NCI-H1092 treated with DMSO at 0.1 percent for 48 hours (cell line): ENCODE measurements around the gene C1orf50.

Experiments
- DNase-seq: peaks from one replicate; lab custom pipeline; 2025; lab: John Stamatoyannopoulos, UW

The C1orf50 gene

DNA sequence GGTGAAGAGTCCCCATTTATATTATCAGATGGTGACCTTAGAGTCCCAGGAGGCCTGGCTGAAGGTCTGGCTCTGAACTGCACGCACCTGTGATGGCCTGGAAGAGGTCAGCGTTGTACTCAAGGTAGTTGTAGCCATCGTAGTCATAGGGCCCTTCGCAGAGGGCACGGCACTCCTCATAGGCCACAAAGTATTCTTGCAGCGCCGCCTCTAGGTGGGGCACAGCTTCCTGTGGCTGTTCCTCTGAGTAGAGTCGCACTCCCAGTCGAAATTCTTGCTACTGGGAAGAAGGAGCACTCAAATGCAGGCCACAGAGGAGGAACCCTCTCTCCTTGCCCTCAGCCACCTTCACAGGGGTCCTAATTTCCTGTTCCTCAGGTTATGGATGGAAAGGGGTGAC is 7.9 kb upstream of the C1orf50 start:
- no peak for DNase-seq

DNA sequence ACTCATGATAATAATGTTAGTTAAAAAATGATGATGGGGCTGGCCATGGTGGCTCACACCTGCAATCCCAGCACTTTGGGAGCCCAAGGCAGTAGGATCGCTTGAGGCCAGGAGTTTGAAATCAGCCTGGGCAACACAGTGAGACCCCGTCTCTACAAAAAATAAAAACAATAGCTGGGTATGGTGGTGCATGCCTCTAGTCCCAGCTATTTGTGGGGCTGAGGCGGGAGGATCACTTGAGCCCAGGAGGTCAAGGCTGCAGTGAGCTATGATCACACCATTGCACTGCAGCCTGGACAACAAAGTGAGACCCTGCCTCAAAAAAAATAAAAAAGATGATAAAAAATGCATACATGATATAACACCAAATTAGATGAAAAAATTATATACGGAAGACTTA is 5.5 kb upstream of the C1orf50 start:
- DNase-seq: no peak

DNA sequence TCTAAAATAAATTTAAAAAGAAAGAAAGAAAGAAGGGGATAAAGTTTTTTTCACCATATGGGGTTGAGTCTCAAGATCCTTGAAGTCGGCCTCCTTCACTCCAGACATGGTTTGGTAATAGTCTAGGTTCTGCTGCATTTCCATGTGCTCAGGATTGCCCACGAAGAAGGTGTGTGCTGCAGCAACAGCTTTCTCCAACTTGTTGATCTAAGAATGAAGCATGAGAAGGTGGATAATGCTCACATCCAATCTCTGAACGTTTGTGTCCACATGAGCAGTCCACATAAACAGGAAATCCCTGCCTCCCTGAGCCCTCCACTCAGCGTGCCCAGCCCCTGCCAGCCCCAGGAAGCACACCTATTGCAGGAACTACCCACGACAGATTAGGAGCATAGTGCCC is 4.8 kb upstream of the C1orf50 start:
- DNase-seq: no peak

DNA sequence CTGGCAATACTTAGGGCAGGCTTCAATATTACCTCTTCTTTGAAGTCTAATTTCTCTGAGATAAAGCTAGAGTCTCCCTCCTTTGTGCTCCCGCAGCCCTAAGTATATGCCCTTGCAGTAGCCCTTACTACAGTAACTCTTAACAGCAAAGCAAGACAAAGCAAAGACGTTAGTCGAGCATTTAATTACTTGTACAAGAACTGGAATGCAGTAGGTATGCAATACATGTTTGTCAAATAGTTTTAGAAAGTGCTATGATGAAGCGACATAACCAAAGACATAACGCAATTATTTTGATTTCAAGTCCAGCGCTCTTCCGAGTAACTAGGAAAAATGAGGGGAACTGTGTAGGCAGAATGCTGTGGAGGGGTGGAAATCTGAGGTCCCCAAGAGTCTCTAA is 1.8 kb upstream of the C1orf50 start:
- DNase-seq: no peak

DNA sequence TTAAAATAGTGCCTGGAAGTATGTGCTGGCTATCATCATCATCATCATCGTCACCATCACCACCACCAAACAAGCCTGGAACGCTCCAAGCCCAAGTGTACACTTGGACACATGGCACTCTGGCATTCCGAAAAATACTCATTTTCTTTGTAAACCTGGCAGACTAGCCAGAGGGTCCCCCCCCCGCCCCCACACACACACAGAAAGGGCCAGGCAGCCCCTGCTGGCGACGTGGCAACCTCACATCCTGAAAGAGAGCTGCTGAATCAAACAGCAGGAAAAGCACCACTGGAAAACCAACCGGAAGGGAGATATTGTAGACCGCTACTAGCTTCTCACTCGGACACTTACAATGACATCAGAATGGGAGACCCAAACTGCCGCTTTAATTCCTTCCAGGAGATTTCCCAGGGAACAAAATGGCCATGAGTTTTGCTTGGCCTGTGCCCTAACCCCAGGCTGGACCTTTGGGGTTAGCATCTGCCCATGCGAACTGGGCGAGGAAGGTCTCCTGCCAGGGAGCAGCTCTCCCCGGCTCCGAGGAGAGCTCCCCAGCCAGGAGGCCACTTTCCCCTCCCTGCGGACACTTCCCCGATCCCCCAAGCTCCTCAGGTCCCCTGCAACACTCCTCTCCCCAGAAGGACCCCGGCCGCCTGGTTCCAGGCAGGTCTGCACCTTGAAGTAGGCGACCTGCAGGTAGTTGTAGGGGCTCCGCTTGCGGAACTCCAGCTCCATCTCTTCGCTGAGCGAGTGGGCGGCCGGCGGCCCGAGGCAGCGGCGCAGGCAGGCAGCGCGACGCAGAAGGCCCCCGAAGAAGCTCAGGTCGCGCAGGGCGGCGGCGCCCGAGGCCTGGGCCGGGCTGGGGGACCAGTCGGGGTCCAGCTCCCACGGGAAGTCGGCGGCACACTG is 963 bp upstream of the C1orf50 start:
- peak; percentile 74 for DNase-seq

DNA sequence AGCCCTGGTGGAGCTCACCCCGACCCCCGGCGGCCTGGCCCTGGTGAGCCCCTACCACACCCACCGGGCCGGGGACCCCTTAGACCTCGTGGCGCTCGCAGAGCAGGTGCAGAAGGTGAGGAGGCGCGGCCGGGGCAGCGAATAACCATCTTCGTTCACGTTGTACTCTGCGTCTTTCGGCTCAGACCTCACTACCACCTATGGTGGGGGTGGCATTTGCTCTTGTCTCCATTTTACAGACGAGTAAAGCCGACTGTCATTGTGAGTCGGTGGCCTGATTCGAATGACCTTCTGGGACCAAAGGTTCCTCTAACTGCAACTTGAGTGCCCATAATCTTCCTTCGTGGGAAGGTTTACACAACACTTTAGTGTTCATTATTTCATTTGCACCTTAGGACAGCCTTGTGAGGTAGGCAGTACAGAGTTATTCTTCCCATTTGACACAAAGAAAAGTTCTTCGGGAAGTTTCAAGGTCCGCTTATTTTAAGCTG is 506 bp downstream of the C1orf50 start:
- DNase-seq: no peak

DNA sequence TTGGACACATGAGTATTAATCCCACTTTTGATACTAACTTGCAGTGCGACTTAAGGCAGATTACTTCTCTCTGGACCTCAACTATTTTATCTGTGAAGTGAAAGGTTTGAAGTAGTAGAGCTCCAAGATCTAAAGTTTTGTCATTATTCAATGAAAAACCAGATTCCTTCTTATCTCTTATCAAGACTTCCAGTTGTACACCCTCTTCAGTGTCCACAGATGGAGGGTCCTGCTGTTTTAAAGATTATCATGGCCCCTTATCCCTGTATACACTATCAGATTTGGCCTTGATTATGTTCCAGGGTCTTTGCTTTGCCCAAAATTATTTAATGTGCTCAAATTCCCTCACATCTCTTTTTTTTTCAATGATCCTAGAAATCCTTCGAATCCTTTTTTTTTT is 1.1 kb downstream of the C1orf50 start:
- DNase-seq: no peak

DNA sequence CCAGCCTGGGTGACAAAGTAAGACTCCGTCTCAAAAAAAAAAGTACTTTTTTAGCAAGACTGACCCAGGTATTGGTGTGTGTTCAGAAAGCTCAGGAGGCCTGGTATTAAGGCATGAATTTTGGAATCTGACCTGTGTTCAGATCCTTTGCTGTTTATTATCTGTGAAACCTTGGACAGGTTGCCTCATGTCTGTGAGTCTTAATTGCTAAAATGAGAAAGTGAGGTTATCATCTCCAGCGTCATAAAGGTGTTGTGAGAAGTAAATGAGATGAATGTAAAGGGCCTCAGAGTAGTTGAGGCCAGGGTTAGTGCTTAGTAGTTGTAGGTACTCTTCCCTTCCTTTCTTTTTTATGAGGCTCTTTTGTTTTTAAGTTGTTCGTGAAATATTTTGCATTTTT is 2.8 kb downstream of the C1orf50 start:
- no peak for DNase-seq

DNA sequence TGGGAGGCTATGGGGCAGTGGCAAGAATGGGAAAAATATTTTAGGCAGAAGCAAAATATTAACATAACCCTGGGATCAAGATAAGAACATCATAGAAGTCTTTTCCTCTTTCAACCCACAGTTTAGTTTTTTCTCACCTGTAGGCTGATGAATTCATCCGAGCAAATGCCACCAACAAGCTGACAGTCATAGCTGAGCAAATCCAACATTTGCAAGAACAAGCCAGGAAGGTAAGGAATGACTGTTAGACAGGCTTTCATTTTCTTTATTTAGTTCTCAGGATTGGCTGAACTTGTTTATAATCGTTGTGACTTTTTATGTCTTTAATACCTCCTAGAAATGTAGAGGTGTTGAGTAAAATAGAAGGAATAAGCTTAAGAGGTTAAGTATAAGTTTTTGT is 6.4 kb downstream of the C1orf50 start:
- no peak for DNase-seq

DNA sequence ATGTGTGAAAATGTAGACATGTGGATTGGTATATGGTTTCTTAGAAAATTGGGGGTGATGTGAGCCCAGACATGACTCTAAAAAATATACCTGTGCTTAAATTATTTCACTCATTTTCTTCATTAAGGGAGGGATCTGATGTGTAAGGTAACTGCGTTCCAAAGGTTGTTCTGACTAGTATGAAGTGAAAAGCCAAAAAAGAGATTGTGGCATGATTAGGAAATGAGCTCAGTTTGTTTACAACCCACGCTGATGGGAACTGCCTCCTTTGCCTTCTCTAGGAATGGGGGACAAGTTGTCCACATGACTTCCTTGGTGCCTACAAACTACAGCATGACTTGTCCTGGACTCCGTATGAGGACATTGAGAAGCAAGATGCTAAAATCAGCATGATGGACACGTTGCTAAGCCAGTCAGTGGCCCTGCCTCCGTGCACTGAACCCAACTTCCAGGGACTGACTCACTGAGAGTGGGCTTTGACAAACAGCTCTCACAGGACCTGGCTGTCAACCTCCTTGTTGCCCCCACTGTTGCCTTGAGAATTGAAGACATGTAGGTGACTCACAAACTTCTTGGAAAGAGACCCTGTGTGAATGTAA is 8.0 kb downstream of the C1orf50 start:
- no peak for DNase-seq

DNA sequence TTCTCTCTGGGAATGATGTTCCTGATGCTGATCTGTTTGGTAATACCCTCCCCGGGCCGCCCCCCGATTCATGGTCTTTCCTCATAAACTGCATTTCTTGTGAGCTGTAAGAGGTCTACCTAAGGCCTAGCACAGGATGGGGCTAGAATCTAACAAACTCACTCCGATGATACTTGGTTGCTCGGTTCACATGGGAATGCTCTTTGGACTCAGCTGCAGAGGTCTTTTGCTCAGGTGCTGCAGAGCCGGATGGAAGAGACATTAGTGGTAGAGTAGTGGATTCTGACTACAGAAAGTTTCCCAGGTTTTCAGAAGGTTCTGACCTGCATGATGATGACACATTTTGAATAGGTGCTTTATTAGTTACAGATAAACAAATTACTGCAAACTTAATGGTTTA is 9.5 kb downstream of the C1orf50 start:
- no peak for DNase-seq

DNA sequence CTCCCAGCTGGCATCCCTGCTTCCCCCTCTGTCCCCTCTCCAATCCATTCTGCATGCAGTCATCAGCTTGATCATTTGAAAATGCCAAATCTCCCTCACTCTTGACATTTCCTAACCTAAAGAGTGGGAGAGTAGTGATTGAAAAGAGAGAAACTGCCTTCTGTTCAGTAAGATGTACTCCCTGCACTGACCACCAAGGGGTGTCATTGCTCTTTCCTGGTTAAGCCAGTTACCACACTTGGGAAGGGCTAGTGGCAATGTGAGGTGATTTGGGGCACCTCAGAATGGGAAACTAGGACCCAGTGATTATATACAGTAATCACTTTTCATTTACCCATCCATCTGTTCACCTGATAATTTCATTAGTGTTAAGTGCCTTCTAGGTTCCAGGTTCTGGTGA is 10.8 kb downstream of the C1orf50 start:
- DNase-seq: peak; percentile 11

DNA sequence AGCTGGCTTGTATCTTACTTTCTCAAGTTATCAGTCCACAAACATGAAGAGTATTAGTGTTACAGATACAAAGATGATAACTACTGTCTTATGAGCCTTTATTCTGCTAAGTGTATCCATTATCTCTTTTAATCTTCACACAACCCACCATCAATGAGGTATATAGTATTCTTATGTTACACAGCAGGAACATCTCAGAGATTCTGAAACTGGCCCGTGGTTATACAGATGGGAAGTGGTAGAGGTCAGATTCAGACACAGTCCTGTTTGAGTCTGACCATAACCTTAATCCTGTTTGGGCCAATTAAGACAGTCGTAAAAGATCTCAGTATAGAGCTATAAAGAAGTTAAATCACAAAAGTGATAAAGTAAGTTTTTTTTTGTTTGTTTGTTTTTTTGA is 12.7 kb downstream of the C1orf50 start:
- no peak for DNase-seq

DNA sequence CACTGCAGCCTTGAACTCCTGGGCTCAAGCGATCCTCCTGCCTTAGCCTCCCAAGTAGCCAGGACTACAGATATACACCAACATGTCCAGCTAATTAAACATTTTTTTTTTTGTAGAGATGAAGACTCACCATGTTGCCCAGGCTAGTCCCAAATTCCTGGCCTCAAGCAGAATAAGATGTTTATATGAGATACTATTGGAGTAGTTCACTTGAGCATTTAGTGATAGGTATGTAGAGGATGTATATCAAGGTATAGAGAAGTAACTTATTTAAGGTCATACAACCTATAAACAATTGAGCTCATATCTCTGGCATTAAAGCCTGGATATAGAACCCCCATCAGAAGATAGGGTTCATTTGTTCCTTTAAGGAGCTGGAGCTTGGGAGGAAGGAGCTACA is 13.1 kb downstream of the C1orf50 start:
- no peak for DNase-seq

DNA sequence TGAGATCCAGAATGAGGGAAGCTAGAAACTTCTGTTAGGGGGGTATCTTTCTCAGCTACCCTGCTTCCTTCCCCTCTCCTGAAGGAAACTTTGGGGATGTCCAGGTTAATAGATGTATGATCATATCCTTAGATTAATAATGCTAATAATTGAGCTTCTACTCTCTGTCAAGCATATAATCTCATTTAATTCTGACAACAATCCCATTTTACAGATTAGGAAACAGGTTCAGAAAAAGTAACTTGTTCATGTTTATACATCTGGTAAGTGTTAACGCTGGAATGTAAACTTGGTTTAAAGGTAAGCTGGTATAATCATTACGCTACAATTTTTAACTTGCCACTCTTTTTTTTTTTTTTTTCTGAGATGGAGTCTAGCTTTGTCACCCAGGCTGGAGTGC is 16.0 kb downstream of the C1orf50 start:
- no peak for DNase-seq

DNA sequence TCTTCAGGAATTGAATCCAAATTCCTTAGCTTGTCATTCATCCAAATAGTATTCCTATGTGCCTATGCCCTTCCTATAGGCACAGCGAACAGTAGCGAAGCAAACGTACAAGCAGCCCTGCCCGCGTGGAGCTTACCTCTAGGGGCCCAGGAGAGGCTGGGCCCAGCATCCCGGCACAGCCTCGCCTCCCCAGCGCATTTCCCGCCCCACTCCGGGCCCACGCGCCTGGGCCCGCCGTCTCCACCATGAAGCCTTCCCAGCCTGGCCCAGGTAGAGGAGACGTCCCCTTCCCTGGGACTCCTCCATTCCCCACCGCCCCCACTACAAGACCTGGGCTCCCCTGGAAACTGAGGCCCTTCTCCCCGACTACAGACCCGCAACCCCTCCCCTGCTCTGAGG is 17.5 kb downstream of the C1orf50 start:
- no peak for DNase-seq

DNA sequence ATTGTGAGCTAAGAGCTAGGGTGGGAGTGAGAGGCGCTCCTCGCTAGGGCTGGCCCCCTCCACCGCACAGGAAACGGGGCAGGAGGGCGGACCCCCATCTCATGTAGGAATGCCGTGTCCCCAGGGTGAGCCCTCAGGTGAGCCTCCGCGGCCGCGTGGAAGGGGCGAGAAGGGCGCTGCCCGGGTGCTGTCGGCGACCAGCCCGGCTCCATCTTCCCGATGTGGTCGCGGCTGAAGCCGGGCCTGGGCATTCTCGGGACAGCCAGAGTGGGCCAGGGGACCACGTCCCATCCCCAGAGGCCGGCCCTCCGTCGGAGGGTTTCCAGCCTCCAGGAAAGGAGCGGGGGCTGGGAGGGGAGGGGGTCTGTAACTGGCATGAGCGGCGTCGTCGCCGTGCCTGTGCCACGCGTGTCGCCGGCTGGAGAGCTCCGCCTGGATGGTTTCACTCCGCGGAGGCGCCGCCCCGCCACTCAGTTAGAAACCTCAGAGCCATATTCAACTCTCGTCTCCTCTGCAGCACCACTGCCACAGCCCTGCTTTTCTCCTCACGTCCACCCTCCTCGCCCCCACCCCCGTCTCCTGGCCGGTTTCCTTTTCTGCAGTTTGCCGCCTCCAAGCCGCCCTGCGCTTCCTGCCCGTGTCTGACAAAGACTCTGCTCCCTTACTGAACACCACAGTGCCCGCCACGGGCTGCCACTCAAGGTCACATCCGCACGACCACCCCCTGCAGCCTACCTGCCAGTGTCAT is 18.1 kb downstream of the C1orf50 start, which contains the start of gene TMEM269:
Gene TMEM269 (plus strand): TSS at position 46 of the 748 bp plus-strand sequence. CDS start 4,903 bp downstream, outside the sequence.
- DNase-seq: no peak

DNA sequence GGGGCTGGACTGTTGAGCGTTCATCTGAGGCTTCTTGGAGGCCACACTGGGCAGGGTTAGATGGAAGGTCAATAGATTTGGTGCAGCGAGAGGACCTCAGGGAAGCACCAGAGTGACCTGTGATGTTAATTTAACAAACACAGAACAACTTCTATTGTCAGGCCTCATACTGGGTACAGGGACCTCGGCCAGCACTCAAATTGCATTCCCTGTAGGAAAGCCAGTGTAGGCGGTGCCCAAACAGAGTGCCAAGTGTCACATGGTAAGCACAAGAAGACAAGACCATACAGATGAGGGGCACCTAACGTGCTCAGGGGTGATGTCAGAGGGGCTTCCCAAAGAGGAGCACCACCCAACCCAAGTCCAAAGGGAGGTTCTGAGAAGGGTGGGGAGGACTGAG is 19.0 kb downstream of the C1orf50 start:
- no peak for DNase-seq

DNA sequence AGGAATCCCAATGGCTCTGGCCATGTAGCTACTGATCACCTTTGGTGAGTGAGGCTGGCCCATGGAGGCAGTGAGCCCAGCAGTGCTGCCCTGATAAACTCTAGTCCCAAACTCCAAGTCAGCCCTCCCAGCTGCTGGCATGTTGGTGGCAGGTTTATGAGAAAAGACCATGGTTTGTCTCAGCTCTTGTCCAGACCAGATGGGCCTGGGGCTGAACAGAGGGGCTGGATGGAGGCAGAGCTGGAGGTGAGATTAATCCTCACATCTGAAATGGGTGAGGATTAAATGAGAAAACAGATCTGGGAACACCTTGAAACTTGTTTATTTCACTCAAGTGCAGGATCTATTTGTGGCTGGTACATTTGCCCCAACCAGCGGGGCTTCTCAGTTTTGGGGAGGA is 21.0 kb downstream of the C1orf50 start:
- DNase-seq: no peak

DNA sequence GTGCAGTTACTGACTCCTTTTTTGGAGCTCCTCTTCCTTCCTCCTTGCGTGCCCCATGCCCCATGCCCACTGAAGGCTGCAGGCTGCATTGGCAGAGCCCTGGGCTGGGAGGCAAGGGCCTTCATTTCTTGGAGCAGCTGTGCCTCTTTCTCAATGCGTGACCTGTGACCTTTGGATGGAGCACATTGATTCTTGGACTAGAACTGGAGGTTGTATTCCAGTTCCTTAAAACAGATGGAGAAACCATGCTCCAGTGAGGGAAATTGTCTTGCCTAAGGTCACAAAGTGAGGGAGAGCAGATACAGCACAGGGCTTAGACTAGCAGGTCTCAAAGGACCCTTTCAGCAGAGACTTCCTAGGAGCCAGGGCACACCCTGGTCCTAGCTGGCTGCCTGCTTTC is 26.8 kb downstream of the C1orf50 start:
- DNase-seq: no peak

DNA sequence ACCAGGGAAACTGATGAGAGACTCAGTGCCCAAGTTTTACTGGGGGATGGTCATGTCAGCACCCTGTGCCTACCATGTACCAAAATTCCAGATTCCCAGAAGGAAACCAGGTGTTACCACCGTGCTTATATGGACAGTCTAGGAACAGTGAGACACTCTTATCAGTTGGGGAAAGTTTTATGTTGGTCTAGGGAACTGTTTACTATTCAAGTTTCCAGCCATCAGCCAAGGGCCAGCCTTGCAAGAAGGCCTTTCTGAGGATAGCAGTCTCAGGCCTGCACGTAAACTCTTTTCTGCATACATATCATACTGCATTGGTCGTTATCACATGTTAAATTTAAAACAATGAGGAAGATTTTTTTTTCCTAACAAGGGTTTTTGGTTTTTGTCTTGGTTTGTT is 30.4 kb downstream of the C1orf50 start:
- no peak for DNase-seq

DNA sequence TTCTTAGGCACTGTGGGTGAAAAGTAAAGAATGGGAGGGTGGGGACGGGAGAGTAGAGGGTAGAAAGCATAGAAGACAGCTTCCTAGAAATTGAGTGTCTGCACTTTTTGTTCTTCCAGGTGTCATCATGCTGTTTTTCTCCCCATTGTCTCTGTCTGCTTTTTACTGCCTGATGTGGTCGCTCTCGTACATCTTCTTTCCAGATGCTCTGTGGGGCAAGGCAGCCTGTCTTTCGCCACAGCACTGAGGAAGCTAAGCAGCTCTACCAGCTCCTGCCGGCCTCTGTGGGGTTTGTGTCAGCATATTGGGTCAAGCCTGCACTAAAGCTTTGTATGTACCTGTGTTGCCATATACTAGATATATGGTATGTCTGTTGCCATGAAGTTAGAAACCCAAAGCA is 30.9 kb downstream of the C1orf50 start:
- DNase-seq: no peak
